HG03039 (cell line): ENCODE data around the gene KDM1A.

Source experiments
- ATAC-seq: cut with Tn5 transposase; IDR thresholded peaks from one replicate; pipeline ENCODE4 v1.9.1; 2021; ENCODE audit warnings: mild to moderate bottlenecking, moderate library complexity; ENCODE audit not compliant: unreplicated experiment

KDM1A gene

GRCh38 chr1:23129846-23130245 is 110.6 kb downstream of the KDM1A start:
- no peak for ATAC-seq

GRCh38 chr1:23132033-23132432 is 112.8 kb downstream of the KDM1A start:
- no peak for ATAC-seq
